B cell (primary cell): ENCODE measurements around the gene HDAC9.

Experiments used
- CTCF ChIP-seq: fragments of 200-600 bp; IDR thresholded peaks from one replicate; pipeline ENCODE4 v1.8.0; 2022; ENCODE audit warnings: antibody characterized with exemption, mild to moderate bottlenecking
- EZH2 ChIP-seq: IDR thresholded peaks from 2 replicates; pipeline ENCODE4 v1.6.1; 2012; ENCODE audit warnings: borderline replicate concordance, low read depth, mild to moderate bottlenecking, moderate library complexity, low read length; ENCODE audit not compliant: insufficient read depth, poor library complexity, severe bottlenecking

GRCh38 chr7:19015098-19015497, 519.5 kb downstream of the HDAC9 start:
- no peak for TF ChIP-seq CTCF
- TF ChIP-seq EZH2 = no peak
